Endothelial cell of umbilical vein (primary cell): ENCODE measurements around the gene CNOT10. TPM values are rescaled to one million over a fixed set of nuclear protein-coding genes. Genes with fewer than 3 reads are reported as not detected.

Source experiments
- polyA plus RNA-seq, 4 experiments: library from polyadenylated mRNA; depleted of rRNA in 3 of 4; stranded (reverse) in 3 of 4; unstranded in 1 of 4; fragments of >200 nt; gene quantifications; 2 replicates each; pipeline versions ENCODE4 v1.2.1 to v1.2.3, GENCODE V29; 2011 to 2012; ENCODE audit warnings: missing spikeins in 1 of 4
- total RNA-seq: library from RNA; stranded (reverse); gene quantifications from 2 replicates; pipeline ENCODE4 v1.2.3, GENCODE V29; 2021

The CNOT10 gene
- total and polyA plus RNA-seq, 2 donors (not counting 3 experiments of a cell fraction or from before 2014, with no cell fraction given): 23.6 to 28.6 TPM

Other genes with a start within 250 kb of the CNOT10 start
- 54.0 and 56.3 TPM in 2 replicates for gene CMTM6, start 182.3 kb upstream of the CNOT10 start, total RNA-seq
- gene CMTM6, start 182.3 kb upstream of the CNOT10 start, polyA plus RNA-seq: 25.9 and 38.0 TPM in 2 replicates
- 45.6 and 47.6 TPM in 2 replicates for gene DYNC1LI1, start 114.3 kb upstream of the CNOT10 start, total RNA-seq
- 12.0 and 14.9 TPM in 2 replicates for gene DYNC1LI1, start 114.3 kb upstream of the CNOT10 start, polyA plus RNA-seq
- gene TRIM71, start 132.8 kb downstream of the CNOT10 start, total RNA-seq: not detected in 2 replicates
- gene TRIM71, start 132.8 kb downstream of the CNOT10 start, polyA plus RNA-seq: 0.02 TPM in 1 of 2 replicates, not detected in the other